AG08395 (cell line): ENCODE measurements around the gene LYPD8.

Source experiments
- DNase-seq: peaks from one replicate; pipeline ENCODE4 v3.0.0; 2012; ENCODE audit warnings: mixed read lengths, low spot score

LYPD8 gene

DNA sequence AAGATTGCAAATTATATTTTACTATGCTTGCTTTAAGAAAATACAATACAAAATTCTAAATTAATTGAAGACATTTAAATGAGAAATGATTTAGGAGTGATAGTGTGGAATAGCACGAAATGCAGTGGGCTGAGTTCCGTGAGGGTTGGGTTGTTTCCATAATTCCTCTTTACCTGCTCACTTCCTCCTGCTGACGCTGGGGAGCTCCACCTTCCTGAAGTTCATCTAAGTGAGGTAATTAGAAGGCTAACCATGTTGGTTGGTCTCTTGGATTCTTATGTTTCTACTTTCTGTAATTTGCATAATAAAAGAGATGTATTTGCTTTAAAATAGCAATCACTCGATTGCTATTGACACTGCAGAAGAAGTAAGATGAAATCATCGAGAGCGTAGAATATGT is 57.7 kb downstream of the LYPD8 start:
- DNase-seq, result no peak

DNA sequence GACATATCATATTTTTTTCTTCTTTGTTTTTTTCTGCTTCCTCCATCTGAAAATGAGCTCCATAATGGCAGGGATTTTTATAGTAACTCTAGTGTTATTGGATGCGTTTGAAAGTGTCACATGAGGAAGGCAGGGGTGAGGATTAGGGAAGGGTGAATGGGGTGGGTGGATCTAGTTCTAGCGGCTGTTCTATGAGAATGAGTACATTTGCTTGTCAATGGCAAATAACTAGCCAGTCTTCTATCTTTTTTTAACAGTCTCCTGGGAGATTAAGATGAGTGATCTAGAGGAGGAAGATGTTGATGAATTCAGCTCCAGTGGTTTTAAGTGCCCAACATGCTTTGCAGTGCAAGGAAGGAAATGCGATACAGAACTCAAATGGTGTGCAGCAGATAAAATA is 58.8 kb downstream of the LYPD8 start:
- no peak for DNase-seq

DNA sequence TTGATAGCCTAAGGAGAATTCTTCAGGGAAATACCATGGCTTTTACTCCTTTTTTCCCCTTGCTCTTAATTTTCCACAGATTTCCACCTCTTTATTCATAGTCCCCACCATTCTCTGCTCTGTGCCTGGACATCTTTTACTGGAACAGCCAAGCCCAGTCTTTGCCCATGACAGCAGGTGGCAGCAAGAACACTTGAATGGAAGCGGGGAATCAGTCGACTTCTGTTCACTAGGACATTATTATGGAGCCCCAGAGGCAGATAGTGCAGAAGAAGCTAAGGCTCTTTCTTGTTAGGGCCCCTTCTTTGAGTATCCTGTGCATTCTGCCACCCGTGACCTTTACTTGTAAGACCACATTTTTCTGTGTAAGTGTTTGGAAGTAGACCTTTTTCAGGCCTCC is 59.3 kb downstream of the LYPD8 start:
- no peak for DNase-seq

DNA sequence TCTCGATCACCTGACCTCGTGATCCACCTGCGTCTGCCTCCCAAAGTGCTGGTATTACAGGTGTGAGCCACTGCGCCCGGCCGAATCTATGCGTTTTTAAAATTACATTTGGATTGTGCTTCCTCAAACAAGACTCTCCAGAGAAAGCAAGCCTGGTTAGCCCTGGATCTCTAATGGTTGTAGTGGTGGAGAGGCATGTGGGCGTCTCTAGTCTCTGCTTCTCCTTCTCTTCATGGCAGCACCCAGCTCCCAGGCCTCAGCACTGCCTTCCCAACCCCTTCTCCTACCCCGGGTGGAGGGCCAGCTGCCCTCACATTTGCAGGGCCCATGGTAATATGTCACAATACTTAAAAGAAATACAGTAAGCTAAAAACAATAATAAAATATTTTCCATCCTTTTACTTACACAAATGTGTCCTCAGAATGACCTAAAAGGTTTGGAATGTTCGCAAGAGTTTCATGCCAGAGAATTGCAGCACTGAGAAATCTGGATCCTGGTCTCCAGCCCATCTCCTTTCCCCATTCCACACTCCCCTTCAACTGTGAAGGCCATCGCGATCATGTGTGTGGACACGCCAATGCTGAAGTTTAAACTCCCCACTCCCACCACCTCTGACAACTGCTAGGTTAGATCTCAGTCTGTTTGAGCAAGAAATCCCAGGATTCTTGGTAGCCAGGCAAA is 60.0 kb downstream of the LYPD8 start:
- no peak for DNase-seq

DNA sequence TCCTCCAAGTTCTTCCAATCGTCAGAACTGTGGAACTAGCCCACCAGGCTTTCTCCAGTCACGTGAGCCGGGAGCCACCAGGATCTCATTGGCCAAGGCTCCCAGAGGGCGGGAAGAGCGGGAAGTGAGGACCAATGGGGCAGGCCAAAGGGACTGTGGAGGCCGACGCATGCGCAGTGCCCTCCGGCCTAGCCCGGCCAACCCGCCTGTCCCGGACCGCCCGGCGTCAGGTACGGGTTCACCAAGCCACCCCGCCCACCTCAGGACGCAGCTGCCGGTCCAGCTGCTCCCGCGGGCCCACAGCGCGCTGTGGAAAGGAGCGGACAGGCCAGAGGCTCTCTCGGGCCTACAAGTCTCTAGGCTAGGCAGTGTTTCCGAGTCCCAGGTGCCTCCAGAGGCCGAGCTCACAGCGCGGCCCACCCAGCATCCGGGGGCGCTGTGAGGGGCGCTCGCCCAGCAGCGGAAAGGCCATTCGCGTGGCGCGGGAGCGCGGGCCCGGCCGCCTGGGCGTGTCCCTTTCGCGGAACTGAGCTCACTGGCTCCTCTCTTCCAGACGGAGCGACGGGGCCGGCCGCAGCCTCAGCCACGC is 63.9 kb downstream of the LYPD8 start:
- no peak for DNase-seq
